GM19023 (cell line): ENCODE measurements around the gene AUH.

Source experiments
- ATAC-seq: cut with Tn5 transposase; IDR thresholded peaks from one replicate; pipeline ENCODE4 v1.9.1; 2021; ENCODE audit warnings: mild to moderate bottlenecking, moderate library complexity; ENCODE audit not compliant: unreplicated experiment

Gene AUH

GRCh38 chr9:91253488-91253887 lies 108.2 kb downstream of the AUH start:
- ATAC-seq: no peak

DNA sequence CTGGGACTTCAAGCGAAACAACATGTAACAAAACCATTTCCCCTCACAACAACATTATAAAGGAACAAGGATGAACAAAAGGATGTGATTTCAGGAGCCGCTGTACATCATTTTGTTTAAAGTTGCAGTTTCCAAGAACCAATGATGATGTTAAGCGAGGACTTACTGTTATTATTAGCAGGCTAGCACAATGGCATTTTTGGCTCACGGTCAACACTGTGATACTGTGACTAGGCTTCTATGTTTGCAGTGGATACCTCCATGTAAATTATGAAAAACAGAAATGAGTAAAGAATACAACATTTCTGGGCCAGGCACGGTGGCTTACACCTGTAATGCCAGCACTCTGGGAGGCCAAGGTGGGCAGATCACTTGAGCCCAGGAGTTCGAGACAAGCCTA lies 113.0 kb downstream of the AUH start:
- no peak for ATAC-seq

DNA sequence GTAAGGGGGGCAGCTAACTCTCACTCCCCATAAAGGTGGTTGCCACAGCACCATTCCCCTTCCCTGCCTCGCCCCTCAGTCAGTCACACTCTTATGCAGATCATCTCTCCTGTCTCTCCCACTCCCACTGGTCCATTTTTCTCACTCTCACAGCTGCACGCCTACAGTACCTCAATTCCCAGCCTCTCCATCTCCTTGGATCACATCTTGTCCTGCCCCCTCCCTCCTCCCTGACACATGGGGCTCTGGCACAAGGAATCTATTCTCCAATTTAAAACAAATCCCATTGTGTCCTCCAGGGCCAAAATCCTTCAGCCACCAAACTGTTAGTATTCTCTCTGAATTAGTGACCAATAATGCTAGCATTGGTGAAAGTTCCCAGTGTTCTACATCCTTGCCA lies 114.4 kb downstream of the AUH start:
- no peak for ATAC-seq

- no peak for ATAC-seq
These were observed 114.9 kb downstream of the AUH start for GRCh38 chr9:91246846-91247245.

GRCh38 chr9:91245431-91246313 lies 116.0 kb downstream of the AUH start:
- no peak for ATAC-seq

DNA sequence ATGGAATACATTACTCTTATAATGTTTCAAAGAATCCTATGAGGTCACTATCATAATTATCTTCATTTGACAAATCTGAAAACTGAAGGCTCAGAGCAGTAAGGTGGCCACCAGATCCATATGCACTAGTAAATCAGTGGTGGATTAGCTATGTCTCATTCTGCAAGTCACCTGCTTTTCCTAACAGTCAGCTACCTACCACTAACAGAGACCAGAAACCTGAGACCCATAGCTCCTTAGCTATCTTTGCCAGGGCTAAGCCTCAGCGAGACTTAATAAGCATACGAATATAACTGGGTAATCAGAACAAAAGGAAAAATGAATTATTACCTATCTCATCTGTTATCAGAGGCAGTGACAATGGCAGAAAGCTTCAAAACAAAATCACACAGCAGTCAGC lies 118.7 kb downstream of the AUH start:
- no peak for ATAC-seq

DNA sequence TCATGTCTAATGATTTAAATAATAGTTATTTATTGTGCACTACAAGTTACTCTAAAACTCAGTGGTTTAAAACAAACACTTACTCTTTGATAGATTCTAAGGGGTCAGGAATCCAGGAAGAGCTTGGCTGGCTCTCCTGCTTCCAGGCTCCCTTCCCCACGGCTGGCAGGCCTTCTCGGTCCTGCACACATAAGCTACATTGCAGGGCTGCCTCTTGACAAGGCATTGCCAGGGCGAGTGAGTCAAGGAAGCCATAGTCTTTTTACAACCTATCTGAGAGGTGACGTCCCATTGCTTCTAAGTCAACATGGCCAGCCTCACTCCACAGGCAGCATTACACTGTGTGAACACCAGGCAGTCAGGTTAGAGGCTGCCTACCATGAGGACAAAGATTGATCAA lies 119.8 kb downstream of the AUH start:
- no peak for ATAC-seq

DNA sequence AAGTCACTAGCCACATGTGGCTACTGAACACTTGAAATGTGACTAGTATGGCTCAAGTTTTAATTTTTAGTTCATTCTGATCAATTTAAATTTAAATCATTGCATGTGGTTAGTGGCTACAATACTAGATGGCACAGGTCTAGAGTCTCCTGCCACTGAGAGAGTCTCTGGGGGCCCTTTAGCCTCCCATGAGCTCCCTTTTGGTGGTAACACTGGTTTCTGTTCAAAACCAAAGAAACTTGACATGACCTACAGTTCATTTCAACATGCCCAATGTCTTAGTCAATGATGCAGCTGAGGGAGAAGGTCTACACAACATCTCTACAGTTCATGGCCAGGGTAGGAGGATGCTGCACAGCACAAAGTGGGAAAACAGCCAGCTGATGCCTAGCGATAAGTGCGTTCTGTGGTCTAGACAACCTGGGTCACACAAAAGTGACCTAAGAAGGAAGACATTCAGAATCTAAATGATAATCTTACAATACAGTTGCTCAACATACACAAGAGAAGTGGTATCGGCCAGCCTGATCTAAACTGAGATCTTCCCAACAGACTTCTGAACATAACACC lies 121.0 kb downstream of the AUH start:
- ATAC-seq: no peak

- ATAC-seq: no peak
These were observed 122.2 kb downstream of the AUH start for GRCh38 chr9:91239367-91240111.

- ATAC-seq: no peak
These were observed 127.2 kb downstream of the AUH start for GRCh38 chr9:91234523-91234922.

DNA sequence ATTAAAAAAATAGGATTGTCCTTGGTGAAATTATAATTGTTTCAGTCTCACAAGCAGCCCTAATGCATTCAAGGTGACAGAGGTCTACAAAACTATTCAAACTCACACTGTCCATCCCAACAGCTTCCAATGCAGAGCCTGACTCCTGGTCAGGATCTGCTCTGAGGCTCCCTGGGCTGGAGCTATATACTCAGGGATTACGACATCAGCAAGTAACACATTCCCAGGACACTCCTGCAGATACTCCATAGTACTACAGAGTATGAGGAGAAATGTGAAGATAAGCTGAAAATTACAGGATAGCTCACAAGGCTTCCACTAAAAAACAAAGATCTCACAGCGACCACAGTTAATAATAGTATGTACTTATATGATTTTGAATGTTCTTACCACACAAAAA lies 130.1 kb downstream of the AUH start:
- no peak for ATAC-seq

DNA sequence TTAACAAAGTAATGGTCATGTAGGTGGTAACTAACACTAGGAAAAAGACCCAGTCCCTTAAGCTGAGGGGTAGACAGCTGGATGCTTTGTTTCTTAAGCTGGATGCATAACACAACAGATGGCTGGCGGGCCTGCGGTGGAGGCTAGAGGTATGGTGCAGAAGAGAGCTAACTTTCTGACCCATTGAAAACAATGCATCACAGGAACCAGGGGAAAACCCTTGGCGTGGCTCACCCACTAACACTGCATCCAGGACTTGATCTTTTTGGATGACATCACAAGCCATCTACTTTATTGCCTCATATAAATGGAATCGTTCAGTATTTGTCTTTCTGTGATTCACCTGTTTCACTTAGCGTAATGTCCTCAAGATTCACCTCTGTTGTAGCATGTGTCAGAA lies 138.7 kb downstream of the AUH start:
- ATAC-seq: no peak

DNA sequence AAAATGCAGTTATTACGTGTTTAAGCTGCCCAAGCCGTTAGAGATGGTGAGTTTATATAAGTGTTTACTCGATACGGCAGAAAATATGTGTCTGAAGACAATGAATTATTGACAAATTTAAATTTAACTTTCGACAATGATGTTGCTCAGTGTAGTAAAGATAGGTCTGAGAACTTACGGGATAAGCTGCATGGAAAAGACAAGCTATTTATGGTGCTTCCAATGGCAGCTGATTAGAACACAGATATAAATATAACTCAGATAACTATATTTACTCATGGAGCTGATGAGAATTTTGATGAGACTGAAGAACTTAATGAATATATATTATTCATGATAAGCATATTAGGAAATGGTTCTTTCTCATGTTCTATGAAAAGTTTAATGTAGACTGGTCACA lies 139.3 kb downstream of the AUH start:
- ATAC-seq: no peak

- ATAC-seq: no peak
These were observed 140.4 kb downstream of the AUH start for GRCh38 chr9:91221332-91221731.

DNA sequence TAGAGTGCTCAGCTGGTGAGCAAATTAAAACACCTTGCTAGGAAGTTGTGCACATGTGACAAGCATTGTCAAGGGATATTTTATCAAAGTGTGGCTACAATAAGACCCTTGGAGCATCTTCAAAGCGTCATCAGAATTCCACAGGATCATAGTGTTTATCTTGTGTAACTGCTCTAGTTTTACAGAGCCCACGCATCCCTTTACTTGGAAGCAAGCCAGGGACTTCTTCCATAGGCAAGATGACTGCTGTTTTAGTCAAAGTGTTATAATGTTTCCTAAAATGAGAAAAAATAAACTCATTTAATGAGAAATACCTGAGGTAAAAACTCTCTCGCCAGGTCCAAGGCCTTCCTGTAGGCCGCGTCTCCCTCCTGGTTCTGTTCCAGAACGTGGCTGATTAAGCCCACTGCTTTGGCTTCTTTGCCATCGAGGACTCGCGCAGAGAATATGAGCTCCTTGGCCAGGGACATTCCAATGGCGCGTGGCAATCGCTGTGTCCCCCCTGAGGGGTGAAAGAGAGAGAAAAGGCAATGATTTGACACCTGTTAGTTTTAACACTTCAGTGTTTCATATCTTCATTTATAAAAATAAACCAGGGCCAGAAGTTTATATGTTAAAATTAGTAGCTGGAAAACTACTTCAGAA lies 141.1 kb downstream of the AUH start:
- ATAC-seq: no peak

- ATAC-seq: no peak
These were observed 141.7 kb downstream of the AUH start for GRCh38 chr9:91220021-91220420.

DNA sequence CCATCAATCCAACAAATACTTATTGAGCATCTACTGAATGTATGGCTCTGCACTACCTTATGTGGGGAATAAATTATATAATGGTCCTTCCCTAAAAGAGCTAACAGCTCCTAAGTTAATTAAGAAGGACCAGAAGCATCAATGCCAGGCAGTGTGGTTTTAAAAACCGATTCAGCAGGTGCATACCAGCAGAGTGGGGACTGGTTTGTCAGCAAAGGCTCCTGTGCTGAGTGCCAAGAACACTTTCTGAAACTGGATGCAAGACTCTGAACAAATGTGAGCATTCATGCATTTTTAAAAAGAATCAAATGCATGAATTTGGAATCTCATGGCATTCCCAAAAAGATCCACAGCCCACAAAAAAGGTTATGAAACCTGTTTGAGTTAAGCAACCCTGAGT lies 142.2 kb downstream of the AUH start:
- no peak for ATAC-seq

DNA sequence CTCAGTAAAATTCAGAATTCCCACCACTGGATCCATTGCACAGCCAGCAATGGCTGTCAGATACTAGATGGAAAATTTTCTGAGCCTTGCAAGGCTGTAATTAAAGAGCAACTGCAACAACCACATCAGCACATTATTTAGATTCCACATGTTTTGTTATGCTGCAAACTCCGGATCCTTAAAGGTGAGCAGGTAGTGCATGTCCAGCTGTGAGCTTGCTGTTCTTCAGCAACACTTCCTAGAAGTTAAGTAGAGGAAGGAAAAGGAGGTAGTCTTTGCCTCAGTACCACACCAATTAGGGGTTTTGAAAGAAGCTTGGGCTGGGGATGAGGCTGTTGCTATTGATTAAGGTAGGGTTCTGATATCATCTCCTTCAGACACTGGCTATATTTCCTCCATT lies 144.3 kb downstream of the AUH start:
- ATAC-seq: no peak

GRCh38 chr9:91214867-91215266 lies 146.9 kb downstream of the AUH start:
- ATAC-seq: no peak

GRCh38 chr9:91214086-91214485 lies 147.6 kb downstream of the AUH start:
- no peak for ATAC-seq

GRCh38 chr9:91212596-91213243 lies 149.0 kb downstream of the AUH start:
- no peak for ATAC-seq
